H1 (cell line): ENCODE results near the gene CHN2. TPM values are rescaled to one million over a fixed set of nuclear protein-coding genes. Genes with fewer than 3 reads are reported as not detected.

Experiments used
- CTCF ChIA-PET: fragments of 300-600 bp; sonication (Branson Sonifier 250); formaldehyde crosslinking; loops from one replicate; lab custom pipeline; 2021; ENCODE audit not compliant: partially characterized antibody; lab: Charles Lee
- POLR2A ChIA-PET: fragments of 300-600 bp; sonication (Branson Sonifier 250); formaldehyde crosslinking; loops from one replicate; lab custom pipeline; 2021; ENCODE audit warnings: inconsistent platforms; ENCODE audit not compliant: partially characterized antibody; lab: Charles Lee
- DNase-seq, 2 experiments: peaks; one replicate each; pipeline versions ENCODE4 v3.0.0 to v3.0.0-alpha.2; 2010 to 2022; ENCODE audit warnings: low spot score in 2 of 2, low read depth in 1 of 2, mixed read lengths in 1 of 2
- FAIRE-seq: peaks from 2 replicates; lab custom pipeline; 2011; peaks lifted over from hg19 to GRCh38; lab: Jason Lieb, UNC
- H2AFZ ChIP-seq: 2 replicates; pipeline ENCODE4 v1.8.1; 2012; ENCODE audit warnings: low read length, inconsistent platforms
- H2AK5ac ChIP-seq: 2 replicates; pipeline ENCODE4 v1.6.1; 2013; ENCODE audit warnings: low read depth, low read length
- H2BK120ac ChIP-seq: replicated peaks from 2 replicates; pipeline ENCODE3; 2013; ENCODE audit warnings: low read depth, low read length, inconsistent platforms
- H2BK12ac ChIP-seq: 2 replicates; pipeline ENCODE4 v1.6.1; 2013; ENCODE audit warnings: low read depth, low read length
- H2BK15ac ChIP-seq: 2 replicates; pipeline ENCODE4 v1.6.1; 2013; ENCODE audit warnings: low read length
- H2BK20ac ChIP-seq: 2 replicates; pipeline ENCODE4 v1.6.1; 2013; ENCODE audit warnings: low read length
- H2BK5ac ChIP-seq: 2 replicates; pipeline ENCODE4 v1.6.1; 2013; ENCODE audit warnings: low read depth, low read length
- H3K14ac ChIP-seq: 2 replicates; pipeline ENCODE4 v1.6.1; 2013; ENCODE audit warnings: inconsistent platforms; ENCODE audit not compliant: insufficient read length
- H3K18ac ChIP-seq: 2 replicates; pipeline ENCODE4 v1.6.1; 2013; ENCODE audit warnings: low read length; ENCODE audit errors: extremely low read depth
- H3K23ac ChIP-seq: 2 replicates; pipeline ENCODE4 v1.6.1; 2013; ENCODE audit warnings: inconsistent platforms; ENCODE audit not compliant: insufficient read length
- H3K23me2 ChIP-seq: 2 replicates; pipeline ENCODE4 v1.6.1; 2013; ENCODE audit warnings: low read depth, low read length
- H3K27ac ChIP-seq: 2 replicates; pipeline ENCODE4 v1.6.1; 2011; ENCODE audit warnings: low read depth, low read length, inconsistent platforms
- H3K27me3 ChIP-seq, 4 experiments: replicated peaks in 1 of 4; 1 replicate in 1 of 4; 2 replicates in 3 of 4; pipeline versions ENCODE4 v1.6.1 to v1.8.1; 2011 to 2013; ENCODE audit warnings: low read length in 3 of 4, mild to moderate bottlenecking in 3 of 4, inconsistent platforms in 2 of 4, mixed read lengths in 2 of 4, moderate library complexity in 1 of 4; ENCODE audit not compliant: control insufficient read depth in 3 of 4, insufficient read depth in 3 of 4; ENCODE audit errors: extremely low read depth in 1 of 4
- H3K36me3 ChIP-seq, 4 experiments: 2 replicates each; pipeline versions ENCODE4 v1.6.1 to v1.8.1; 2011 to 2013; ENCODE audit warnings: mild to moderate bottlenecking in 4 of 4, low read length in 3 of 4, moderate library complexity in 2 of 4, control low read depth in 1 of 4, inconsistent platforms in 1 of 4; ENCODE audit not compliant: insufficient read depth in 4 of 4, control insufficient read depth in 2 of 4
- H3K4ac ChIP-seq: replicated peaks from 2 replicates; pipeline ENCODE3; 2013; ENCODE audit warnings: low read length, low read depth, mixed read lengths, inconsistent platforms; ENCODE audit not compliant: insufficient read length
- H3K4me1 ChIP-seq, 4 experiments: replicated peaks in 1 of 4; 1 replicate in 1 of 4; 2 replicates in 3 of 4; pipeline versions ENCODE4 v1.6.1 to v1.8.1; 2011 to 2013; ENCODE audit warnings: low read length in 3 of 4, inconsistent platforms in 2 of 4, mixed read lengths in 1 of 4; ENCODE audit not compliant: insufficient read depth in 4 of 4, control insufficient read depth in 3 of 4
- H3K4me2 ChIP-seq, 2 experiments: 2 replicates each; pipeline versions ENCODE4 v1.6.1 to v1.8.1; 2011 to 2013; ENCODE audit warnings: low read depth in 2 of 2, low read length in 2 of 2, control low read depth in 1 of 2, inconsistent platforms in 1 of 2, mild to moderate bottlenecking in 1 of 2; ENCODE audit not compliant: insufficient read depth in 1 of 2
- H3K4me3 ChIP-seq, 4 experiments: fragments of 200-600, 300-600 bp in 1 of 4; sonication (generic), shearing (Covaris generic), sonication (Bioruptor Twin) in 1 of 4; 2 replicates each; pipeline versions ENCODE4 v1.5.1 to v1.8.1; 2011 to 2016; ENCODE audit warnings: low read length in 4 of 4, low read depth in 3 of 4, control low read depth in 2 of 4, inconsistent platforms in 2 of 4, mild to moderate bottlenecking in 2 of 4, mixed read lengths in 1 of 4, moderate library complexity in 1 of 4; ENCODE audit not compliant: insufficient read depth in 2 of 4; ENCODE audit errors: extremely low read depth in 1 of 4
- H3K56ac ChIP-seq: replicated peaks from 2 replicates; pipeline ENCODE3; 2013; ENCODE audit warnings: low read depth, mild to moderate bottlenecking, mixed read lengths, low read length, inconsistent platforms; ENCODE audit not compliant: insufficient read length
- H3K79me1 ChIP-seq: 2 replicates; pipeline ENCODE4 v1.6.1; 2013; ENCODE audit warnings: low read depth, low read length, control low read depth
- H3K79me2 ChIP-seq, 2 experiments: 2 replicates each; pipeline versions ENCODE4 v1.6.1 to v1.8.1; 2012 to 2013; ENCODE audit warnings: low read length in 2 of 2, mild to moderate bottlenecking in 2 of 2, inconsistent platforms in 1 of 2; ENCODE audit not compliant: insufficient read depth in 2 of 2, control insufficient read depth in 1 of 2
- H3K9ac ChIP-seq, 4 experiments: replicated peaks in 1 of 4; 1 replicate in 1 of 4; 2 replicates in 3 of 4; pipeline versions ENCODE4 v1.6.1 to v1.8.1; 2011 to 2013; ENCODE audit warnings: low read depth in 3 of 4, low read length in 3 of 4, control low read depth in 2 of 4, mild to moderate bottlenecking in 2 of 4, moderate library complexity in 2 of 4, inconsistent platforms in 1 of 4; ENCODE audit errors: extremely low read depth in 1 of 4
- H3K9me3 ChIP-seq, 2 experiments: 2 replicates each; pipeline versions ENCODE4 v1.6.1 to v1.8.1; 2012 to 2013; ENCODE audit warnings: mild to moderate bottlenecking in 2 of 2, moderate library complexity in 2 of 2, control low read depth in 1 of 2, inconsistent platforms in 1 of 2, low read depth in 1 of 2, low read length in 1 of 2, mixed read lengths in 1 of 2; ENCODE audit not compliant: insufficient read depth in 2 of 2
- H4K20me1 ChIP-seq, 2 experiments: replicated peaks in 1 of 2; 2 replicates each; pipeline versions ENCODE3 to v1.8.1; 2011 to 2013; ENCODE audit warnings: inconsistent platforms in 2 of 2, low read length in 2 of 2, mild to moderate bottlenecking in 1 of 2; ENCODE audit not compliant: insufficient read depth in 2 of 2, control insufficient read depth in 1 of 2
- H4K5ac ChIP-seq: 2 replicates; pipeline ENCODE4 v1.6.1; 2013; ENCODE audit warnings: low read length, low read depth, mixed read lengths, inconsistent platforms; ENCODE audit not compliant: insufficient read length
- H4K8ac ChIP-seq: 2 replicates; pipeline ENCODE4 v1.8.0; 2013; ENCODE audit warnings: mild to moderate bottlenecking, moderate library complexity, low read length, inconsistent platforms; ENCODE audit not compliant: insufficient read depth; ENCODE audit errors: extremely low read depth
- H4K91ac ChIP-seq: replicated peaks from 2 replicates; pipeline ENCODE3; 2013; ENCODE audit warnings: low read length, mixed read lengths, inconsistent platforms; ENCODE audit not compliant: insufficient read length
- ATF2 ChIP-seq: IDR thresholded peaks from 2 replicates; pipeline ENCODE4 v1.6.1; 2012; ENCODE audit warnings: low read length, inconsistent platforms
- CEBPB ChIP-seq: IDR thresholded peaks from 2 replicates; pipeline ENCODE4 v1.6.1; 2012; ENCODE audit warnings: low read depth, low read length
- WGBS, 2 experiments: shearing (Covaris generic) in 1 of 2; methylation state at CpG; one replicate each; pipeline versions ENCODE4 v1.1.6 to v1.1.7; 2013 to 2015; ENCODE audit warnings: low lambda C conversion rate in 2 of 2, mixed read lengths in 2 of 2, inconsistent platforms in 1 of 2, low coverage in 1 of 2, missing lambda C conversion rate in 1 of 2; ENCODE audit not compliant: insufficient replicate concordance in 2 of 2, insufficient coverage in 1 of 2, insufficient read length in 1 of 2; ENCODE audit errors: extremely low coverage in 1 of 2, missing lambda C conversion rate in 1 of 2; 5-methylcytosine and 5-hydroxymethylcytosine counted together
- polyA plus RNA-seq, 7 experiments: library from polyadenylated mRNA; depleted of rRNA in 3 of 7; stranded (reverse) in 5 of 7; unstranded in 2 of 7; fragments of >200 nt in 5 of 7; fragments of 200-250 nt in 2 of 7; gene quantifications; 1 replicate in 5 of 7; 2 replicates in 1 of 7; 4 replicates in 1 of 7; pipeline versions ENCODE4 v1.2.1 to v1.2.3, GENCODE V29; 2011 to 2013; ENCODE audit warnings: missing spikeins in 2 of 7, mixed read lengths in 2 of 7
- total RNA-seq: library from RNA; stranded (reverse); fragmentation: NEBNext Ultra II Directional; extraction: Animal tissue kit (Norgen Biotek cat#: 25700); gene quantifications from 2 replicates; pipeline ENCODE4 v1.2.1, GENCODE V29; 2021

The CHN2 gene
- total and polyA plus RNA-seq, 2 of the 8 experiments (the other 6 are each of a cell fraction or from before 2014, with no cell fraction given) = 2.9 to 4.8 TPM

DNA sequence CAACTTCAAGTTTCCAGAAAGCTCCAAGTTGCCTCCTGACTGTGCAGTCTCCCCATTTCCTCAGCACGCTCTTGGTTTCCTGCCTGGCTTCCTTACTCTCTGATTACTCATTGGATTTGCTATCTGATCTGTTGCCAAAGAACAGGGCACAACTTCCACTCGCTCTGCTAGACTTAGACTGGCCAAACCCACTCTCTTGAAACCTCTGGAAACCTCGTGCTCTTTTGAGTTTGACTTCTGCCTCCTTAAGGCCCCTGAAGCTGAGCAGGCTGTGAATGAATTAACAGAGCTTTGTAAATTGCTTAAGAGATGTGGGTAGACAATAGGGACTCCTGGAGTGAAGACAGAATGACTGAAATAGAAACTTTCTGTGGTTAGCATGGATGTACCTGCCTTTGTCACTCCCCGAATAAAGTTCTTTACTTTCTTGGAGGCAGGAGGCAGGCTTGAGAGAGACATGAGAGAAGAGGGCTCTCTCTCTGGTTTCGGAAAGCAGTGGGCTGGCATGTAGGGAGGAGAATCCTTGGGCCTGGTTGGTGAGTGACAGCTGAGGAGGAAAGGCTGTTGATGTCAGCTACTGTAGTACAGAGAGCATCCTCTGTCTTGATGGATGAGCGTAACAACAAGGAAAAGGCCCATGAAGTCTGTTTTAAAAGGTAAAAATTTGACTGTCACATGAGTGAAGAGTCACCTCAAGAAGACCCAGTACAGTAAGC is 70.8 kb downstream of the CHN2 start:
- Histone ChIP-seq H3K79me1 (no peaks in the 10 kb centered on the region), H2BK120ac (no peak overlapping the region), H4K20me1 (no peaks in the 10 kb centered on the region), H4K8ac (no peak overlapping the region), H2BK20ac (no peak overlapping the region), H4K5ac (no peak overlapping the region), H3K27me3 (no peaks in the 10 kb centered on the region), H4K91ac (no peak overlapping the region), H3K27ac (no peak overlapping the region), H3K9ac (no peak overlapping the region), H3K14ac (no peak overlapping the region), H2BK15ac (no peak overlapping the region), H3K4me1 (peaks cover 0 to 4% (median 2%) of the 10 kb centered on the region in 4 experiments; a peak in 2 of 7 replicates), H2BK12ac (no peak overlapping the region), H3K9me3 (peaks cover 0 to 13% of the 10 kb centered on the region in 2 experiments; a peak in 1 of 4 replicates), H3K18ac (no peak overlapping the region), H2BK5ac (no peak overlapping the region), H3K23ac (no peak overlapping the region), H3K4me2 (no peak overlapping the region; a peak in 1 of 4 replicates), H3K4me3 (no peak overlapping the region), H3K56ac (no peak overlapping the region), H3K36me3 (peaks cover 0 to 5% (median 0%) of the 10 kb centered on the region in 4 experiments; a peak in 1 of 8 replicates), H2AK5ac (no peak overlapping the region), H3K4ac (no peak overlapping the region), H3K79me2 (no peaks in the 10 kb centered on the region), H3K23me2 (no peaks in the 10 kb centered on the region), H2AFZ (no peak overlapping the region)
- ChIA-PET CTCF (interaction anchor here (0.8 to 1.3 kb wide), 5 partner anchors 12 to 76 kb away, joined by 3 to 5 read pairs (median 3); no protein-coding TSS in a partner anchor), POLR2A (interaction anchor here (0.8 kb wide), 1 partner anchor 23 kb away, joined by 3 read pairs; no protein-coding TSS in a partner anchor)
- TF ChIP-seq CEBPB (peak; percentile 48; the same call in 1 of the 2 replicates), ATF2 (no peak)
- no peak for FAIRE-seq
- 89% methylated on average over 6 of the region's 6 CpGs; no CpG with 5 or more reads in 1 of the 2 experiments for WGBS, 2 experiments
- DNase-seq = peak in 1 of 2 experiments; percentile 40
